AG20443 (cell line): ENCODE results near the gene FLYWCH1.
A peak's percentile ranks its signal among the peaks of the same experiment; 100 is the strongest.

ENCODE experiments used
- DNase-seq: peaks from one replicate; pipeline ENCODE4 v3.0.0; 2012; ENCODE audit warnings: low spot score, mixed read lengths

Gene FLYWCH1

DNA sequence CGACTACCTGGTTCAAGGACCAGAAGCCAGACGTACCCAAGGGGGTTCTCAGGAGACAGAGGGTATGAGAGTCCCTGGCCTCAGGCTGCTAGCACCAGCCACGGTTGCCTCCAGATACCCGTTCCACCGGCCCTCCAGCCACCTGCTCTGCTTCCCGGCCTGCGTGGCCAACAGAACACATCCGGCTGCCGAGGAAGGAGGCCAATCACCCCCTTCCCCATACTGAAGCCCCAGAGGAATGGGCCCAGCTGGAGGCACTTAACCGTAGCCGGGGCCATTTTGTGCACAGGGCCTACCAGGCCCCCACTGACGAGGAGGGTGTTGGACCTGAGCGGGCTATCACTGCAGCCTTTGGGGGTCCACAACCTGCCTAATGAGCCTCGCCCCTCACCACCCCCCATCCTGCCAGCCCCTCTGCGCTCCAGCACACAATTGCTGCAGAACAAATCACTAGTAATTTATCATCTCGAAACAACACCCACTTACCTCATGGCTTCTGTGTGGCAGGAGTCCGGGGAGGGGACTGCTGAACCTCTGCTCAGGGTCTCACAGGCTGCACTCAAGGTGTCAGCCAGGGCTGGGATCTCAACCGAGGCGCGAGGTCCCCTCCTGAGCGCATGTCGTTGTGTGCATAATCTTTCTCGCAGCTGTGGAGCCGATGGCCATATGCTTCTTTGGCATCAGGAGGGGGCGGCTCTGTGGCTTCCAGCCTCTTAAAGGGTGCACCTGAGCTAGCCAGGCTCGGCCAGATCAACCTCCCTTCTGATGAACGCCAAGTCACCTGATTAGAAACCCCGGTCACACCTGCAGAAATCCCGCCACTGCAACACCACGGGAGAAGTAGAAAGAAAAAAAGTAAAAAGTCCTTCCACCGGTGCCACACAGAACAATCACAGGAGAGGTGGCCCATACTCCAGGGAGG lies 42.2 kb downstream of the FLYWCH1 start:
- no peak for DNase-seq

- DNase-seq = no peak
Observed at GRCh38 chr16:2954656-2955381, 43.1 kb downstream of the FLYWCH1 start.

- DNase-seq = no peak
Observed at GRCh38 chr16:2955438-2955778, 43.7 kb downstream of the FLYWCH1 start.

- DNase-seq = no peak
Observed at GRCh38 chr16:2955779-2956578, 44.2 kb downstream of the FLYWCH1 start.

- DNase-seq = no peak
Observed at GRCh38 chr16:2956579-2956956, 44.8 kb downstream of the FLYWCH1 start.

DNA sequence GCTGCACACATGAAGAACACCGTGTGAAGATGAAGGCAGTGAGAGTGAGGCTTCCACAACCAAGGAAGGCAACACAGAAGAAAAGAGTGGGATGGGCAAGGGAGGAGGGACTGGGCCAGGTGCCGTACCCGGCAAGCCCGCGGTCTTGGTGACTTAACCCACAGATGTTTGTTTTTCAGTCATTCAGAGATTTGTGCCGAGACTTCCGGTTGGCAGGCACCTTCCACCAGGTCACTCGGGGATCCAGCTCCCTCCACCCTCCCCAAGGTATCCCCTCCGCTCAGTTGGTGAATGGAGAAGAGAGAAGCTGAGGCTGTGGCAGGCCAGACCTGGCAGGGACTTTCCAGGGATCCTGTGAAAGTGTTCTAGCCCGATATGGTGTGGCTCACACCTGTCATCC lies 47.5 kb downstream of the FLYWCH1 start:
- DNase-seq = no peak

DNA sequence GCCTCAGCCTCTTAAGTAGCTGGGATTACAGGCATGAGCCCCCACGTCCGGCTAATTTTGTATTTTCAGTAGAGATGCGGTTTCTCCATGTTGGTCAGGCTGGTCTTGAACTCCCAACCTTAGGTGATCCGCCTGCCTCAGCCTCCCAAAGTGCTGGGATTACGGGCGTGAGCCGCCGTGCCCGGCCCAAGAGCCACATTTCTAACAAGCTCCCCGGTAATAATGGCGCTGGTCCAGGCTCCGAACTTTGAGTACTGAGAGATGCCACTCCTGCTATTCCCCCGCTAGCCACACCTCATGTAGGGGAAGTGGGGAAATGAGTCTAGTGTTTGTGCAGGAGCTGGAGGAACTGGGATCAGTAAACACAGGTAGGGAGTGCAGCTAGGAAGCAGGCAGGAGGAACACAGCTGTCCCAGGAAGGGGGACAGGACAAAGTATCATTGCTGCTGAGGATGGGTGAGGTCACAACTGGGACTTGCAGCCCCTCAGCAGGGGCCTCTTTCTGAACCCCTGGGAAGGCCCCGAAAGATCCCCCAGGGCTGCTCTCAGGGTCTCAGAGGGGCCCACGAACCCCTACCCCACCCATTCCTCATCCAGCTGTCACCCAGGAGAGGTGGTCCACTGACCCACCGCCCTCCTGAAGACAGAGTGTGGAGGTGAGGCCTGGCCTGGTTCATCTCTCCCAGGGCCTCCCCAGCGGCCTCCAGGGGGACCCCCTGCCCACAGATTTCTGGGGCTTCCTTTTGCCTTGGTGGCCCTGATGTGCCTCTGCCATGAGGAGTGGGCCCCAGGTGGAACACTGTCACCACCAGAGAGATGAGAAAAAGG lies 48.7 kb downstream of the FLYWCH1 start:
- DNase-seq = no peak

DNA sequence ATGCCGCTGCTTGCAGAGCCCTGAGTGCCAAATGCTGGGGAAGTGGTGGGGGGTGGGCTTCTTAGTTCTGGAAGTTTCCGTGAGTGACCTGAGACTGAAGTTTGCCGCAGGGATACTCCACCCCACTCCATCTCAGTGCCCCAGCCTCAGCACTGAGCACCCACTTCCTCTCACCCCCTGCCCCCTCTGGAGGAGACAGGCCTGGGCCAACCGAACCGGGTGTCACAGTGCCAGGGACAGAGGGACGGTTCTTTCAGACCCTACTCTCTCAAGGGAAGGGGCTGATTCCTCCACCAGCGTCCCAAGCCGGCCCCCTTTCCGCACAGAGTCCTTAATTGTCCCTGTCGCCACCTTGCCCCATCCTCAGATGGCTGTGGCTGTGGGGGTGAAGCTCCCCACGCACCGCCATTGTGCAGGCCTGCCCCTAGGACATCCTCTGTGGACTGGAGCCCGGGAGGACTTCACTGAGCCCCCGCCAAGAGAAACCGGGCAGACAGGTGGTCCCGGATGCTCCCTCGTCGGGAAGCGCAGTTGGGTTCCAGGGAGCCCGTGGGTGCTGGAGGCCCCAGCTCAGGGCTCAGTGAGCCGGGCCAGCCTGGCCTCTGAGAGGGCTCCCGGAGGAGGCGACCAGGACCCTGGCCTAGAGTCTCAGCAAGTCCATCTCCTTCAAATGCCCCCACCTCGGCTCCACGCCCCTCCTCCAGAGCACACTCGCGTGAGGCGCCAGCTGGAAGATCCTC lies 50.8 kb downstream of the FLYWCH1 start:
- no peak for DNase-seq

- DNase-seq = no peak
Observed at GRCh38 chr16:2963074-2963722, 51.5 kb downstream of the FLYWCH1 start.

DNA sequence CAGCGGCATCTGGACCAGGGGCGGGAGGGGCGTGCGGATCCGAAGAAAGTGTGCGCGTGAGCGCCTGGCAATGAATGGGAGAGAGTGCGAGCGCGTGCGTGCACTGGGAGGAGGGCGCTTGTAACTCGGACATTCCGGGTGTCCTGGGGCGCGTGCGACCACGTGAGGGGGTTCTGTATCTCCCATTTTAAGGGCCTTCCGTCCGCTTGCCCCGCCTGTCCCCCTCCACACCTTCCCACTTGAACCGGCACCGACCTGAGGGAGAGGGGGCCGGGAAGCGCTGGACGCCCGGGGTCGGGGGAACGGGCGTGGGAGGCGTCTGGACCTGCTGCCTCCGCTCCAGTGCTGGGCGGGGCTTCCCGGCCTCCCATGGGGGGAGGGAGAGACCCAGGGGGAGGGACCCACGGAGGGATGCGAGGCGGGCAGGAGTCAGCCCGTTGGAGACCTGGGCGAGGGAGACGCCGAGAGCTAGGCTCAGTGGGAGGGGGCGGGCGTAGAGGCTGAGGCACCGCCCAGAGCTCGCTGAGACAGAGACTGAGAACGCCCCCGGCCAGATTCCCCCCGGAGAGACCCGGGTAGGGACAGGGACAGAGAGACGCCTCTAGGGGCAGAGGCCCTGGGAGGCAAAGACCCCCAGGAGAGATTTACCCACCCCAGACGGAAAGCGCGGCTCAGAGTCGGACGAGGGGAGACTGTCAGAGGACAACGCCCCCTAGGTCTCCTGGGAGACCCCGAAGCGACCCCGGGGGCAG lies 52.2 kb downstream of the FLYWCH1 start, which contains the start of gene KREMEN2:
Gene KREMEN2 (plus strand): TSS at position 553 of the 752 bp plus-strand sequence. CDS start 246 bp downstream, outside the sequence.
- peak; percentile 43 for DNase-seq

DNA sequence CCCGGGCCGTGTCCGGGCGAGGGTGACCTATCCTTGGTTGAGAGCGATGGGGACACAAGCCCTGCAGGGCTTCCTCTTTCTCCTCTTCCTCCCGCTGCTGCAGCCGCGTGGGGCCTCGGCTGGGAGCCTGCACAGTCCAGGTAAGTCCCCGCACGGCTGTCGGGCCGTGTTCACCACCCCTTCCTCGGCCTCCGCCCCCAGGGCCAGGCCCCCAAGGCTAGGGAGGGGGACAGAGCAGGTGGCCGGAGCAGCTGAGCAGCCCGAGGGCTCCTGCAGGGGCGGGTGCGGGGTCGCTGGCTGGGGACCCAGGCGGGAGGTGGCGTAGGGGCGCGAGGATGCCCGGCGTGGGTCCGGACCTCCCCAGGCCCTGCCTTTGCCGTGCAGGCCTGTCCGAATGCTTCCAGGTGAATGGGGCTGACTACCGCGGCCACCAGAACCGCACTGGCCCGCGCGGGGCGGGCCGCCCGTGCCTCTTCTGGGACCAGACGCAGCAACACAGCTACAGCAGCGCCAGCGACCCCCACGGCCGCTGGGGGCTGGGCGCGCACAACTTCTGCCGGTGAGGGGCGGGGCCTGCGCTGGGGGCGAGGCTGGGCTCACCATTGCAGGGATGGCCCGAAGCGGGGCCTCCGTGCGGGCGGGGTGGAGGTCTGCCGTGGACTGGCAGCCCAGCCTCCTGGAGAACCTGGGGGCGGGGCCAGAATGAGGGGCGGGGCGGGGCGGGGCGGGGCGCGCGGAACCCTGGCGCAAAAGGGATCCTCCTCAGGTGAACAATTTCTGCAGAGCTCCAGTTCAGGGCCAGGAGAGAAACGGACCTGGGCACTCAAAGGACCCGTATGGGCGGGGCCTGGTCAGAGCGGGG lies 53.0 kb downstream of the FLYWCH1 start:
- peak; percentile 56 for DNase-seq

- DNase-seq = no peak
Observed at GRCh38 chr16:2966043-2966807, 54.5 kb downstream of the FLYWCH1 start.

DNA sequence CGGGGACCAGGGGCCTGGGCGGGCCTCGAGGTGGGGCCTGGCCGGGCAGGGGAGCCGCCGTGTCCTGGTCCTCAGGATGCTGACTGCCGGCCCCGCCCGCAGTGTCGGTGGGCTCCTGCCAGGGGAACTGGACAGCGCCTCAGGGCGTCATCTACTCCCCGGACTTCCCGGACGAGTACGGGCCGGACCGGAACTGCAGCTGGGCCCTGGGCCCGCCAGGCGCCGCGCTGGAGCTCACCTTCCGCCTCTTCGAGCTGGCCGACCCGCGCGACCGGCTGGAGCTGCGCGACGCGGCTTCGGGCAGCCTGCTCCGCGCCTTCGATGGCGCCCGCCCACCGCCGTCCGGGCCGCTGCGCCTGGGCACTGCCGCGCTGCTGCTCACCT lies 55.1 kb downstream of the FLYWCH1 start:
- DNase-seq = peak; percentile 48

GRCh38 chr16:2967211-2967631 lies 55.5 kb downstream of the FLYWCH1 start:
- no peak for DNase-seq

DNA sequence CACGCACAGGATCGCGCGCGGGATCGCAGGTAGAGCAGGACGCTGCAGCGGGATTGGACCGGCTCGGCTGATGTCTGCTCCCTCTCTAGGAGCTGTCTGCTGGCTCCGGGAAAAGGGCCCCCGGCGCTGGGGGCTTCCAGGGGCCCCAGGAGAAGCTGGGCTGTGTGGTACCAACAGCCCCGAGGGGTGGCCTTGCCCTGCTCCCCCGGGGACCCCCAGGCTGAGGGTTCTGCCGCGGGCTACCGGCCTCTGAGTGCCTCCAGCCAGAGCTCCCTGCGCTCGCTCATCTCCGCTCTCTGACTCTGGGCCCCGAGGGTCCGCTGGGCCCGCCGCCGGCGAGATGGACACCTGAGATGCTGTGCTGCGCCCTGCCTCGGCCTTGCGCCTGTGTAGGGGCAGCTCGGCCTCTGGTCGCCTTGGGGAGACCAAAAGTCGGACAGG lies 56.0 kb downstream of the FLYWCH1 start:
- no peak for DNase-seq

DNA sequence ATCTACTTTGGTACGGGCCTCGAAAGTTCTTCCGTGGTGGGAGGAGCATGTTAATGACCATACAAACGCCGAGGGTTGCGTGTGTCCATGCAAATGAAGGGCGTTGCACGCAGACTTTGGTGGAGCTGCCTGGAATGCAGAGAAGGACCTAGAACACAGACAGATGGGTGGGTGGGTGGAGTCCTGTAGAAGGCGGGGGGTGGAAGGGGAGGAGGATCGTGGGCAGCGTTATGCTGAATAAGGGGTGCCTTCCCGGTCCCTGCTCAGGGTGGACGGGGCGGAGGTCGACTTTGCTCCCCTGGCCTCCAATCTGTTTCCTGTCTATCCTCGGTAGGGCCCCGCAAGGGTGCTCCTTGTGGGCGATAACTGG lies 56.6 kb downstream of the FLYWCH1 start:
- DNase-seq = no peak

GRCh38 chr16:2968738-2969544 lies 57.2 kb downstream of the FLYWCH1 start, which contains the start of gene PAQR4:
Gene PAQR4, plus strand, starts transcription at chr16:2969348. Its CDS starts 327 bp downstream, at chr16:2969675.
- DNase-seq = peak; percentile 98
